Measurements from ENCODE around the gene CAMTA1.

CAMTA1 gene

GRCh38 chr1:6905331-6905730 lies 120.1 kb downstream of the CAMTA1 start:
- Histone ChIP-seq H3K79me2 (ENCODE audit: insufficient read depth, low read length) (no peaks in the 10 kb centered on the region), H4K20me1 (ENCODE audit: low read depth, low read length) (no peaks in the 10 kb centered on the region), H3K36me3 (ENCODE audit: low read length) (no peaks in the 10 kb centered on the region), H3K27ac (ENCODE audit: low read depth, low read length) (no peak overlapping the region), H3K9ac (ENCODE audit: low read length) (no peak overlapping the region), H3K4me2 (ENCODE audit: low read depth, low read length, poor library complexity, severe bottlenecking) (no peak overlapping the region), H2AFZ (ENCODE audit: low read depth, low read length, severe bottlenecking) (no peak overlapping the region), H3K9me2 (replicated peaks; ENCODE audit: insufficient read depth, low read length) (no peaks in the 10 kb centered on the region), H3K9me3 (ENCODE audit: insufficient read depth, low read length) (no peaks in the 10 kb centered on the region), H3F3A (ENCODE audit: insufficient read depth) (no peaks in the 10 kb centered on the region), H3K4me3 (ENCODE audit: insufficient read depth, low read length, poor library complexity, severe bottlenecking) (no peak overlapping the region), H3K27me3 (ENCODE audit: low read length) (no peaks in the 10 kb centered on the region)
- TF ChIP-seq EZH2phosphoT487 (conservative IDR thresholded peaks at IDR 0.05; ENCODE audit: low read length): no peak
- TF ChIP-seq CTCF (IDR thresholded peaks at IDR 0.05; ENCODE audit: insufficient read depth, low read length, poor library complexity, severe bottlenecking): no peak

GRCh38 chr1:6905790-6906189 lies 120.5 kb downstream of the CAMTA1 start:
- TF ChIP-seq EZH2phosphoT487 (conservative IDR thresholded peaks at IDR 0.05; ENCODE audit: low read length) (no peak), CTCF (IDR thresholded peaks at IDR 0.05; ENCODE audit: insufficient read depth, low read length, poor library complexity, severe bottlenecking) (no peak)
- H3K27me3 ChIP-seq (ENCODE audit: low read length): no peaks in the 10 kb centered on the region
- no peaks in the 10 kb centered on the region for H4K20me1 ChIP-seq (ENCODE audit: low read depth, low read length)
- H3K9ac ChIP-seq (ENCODE audit: low read length): no peak overlapping the region
- H3K9me2 ChIP-seq (replicated peaks; ENCODE audit: insufficient read depth, low read length): no peaks in the 10 kb centered on the region
- H3K9me3 ChIP-seq (ENCODE audit: insufficient read depth, low read length): no peaks in the 10 kb centered on the region
- no peak overlapping the region for H3K27ac ChIP-seq (ENCODE audit: low read depth, low read length)
- H2AFZ ChIP-seq (ENCODE audit: low read depth, low read length, severe bottlenecking): no peak overlapping the region
- no peak overlapping the region for H3K4me3 ChIP-seq (ENCODE audit: insufficient read depth, low read length, poor library complexity, severe bottlenecking)
- H3K4me2 ChIP-seq (ENCODE audit: low read depth, low read length, poor library complexity, severe bottlenecking): no peak overlapping the region
- no peaks in the 10 kb centered on the region for H3K36me3 ChIP-seq (ENCODE audit: low read length)
- no peaks in the 10 kb centered on the region for H3K79me2 ChIP-seq (ENCODE audit: insufficient read depth, low read length)
- no peaks in the 10 kb centered on the region for H3F3A ChIP-seq (ENCODE audit: insufficient read depth)

- no peak overlapping the region for H2AFZ ChIP-seq (ENCODE audit: low read depth, low read length, severe bottlenecking)
- H3K9me3 ChIP-seq (ENCODE audit: insufficient read depth, low read length): no peaks in the 10 kb centered on the region
- no peaks in the 10 kb centered on the region for H3K9me2 ChIP-seq (replicated peaks; ENCODE audit: insufficient read depth, low read length)
- H3F3A ChIP-seq (ENCODE audit: insufficient read depth): no peaks in the 10 kb centered on the region
- no peaks in the 10 kb centered on the region for H3K27me3 ChIP-seq (ENCODE audit: low read length)
- no peaks in the 10 kb centered on the region for H4K20me1 ChIP-seq (ENCODE audit: low read depth, low read length)
- no peak overlapping the region for H3K9ac ChIP-seq (ENCODE audit: low read length)
- H3K27ac ChIP-seq (ENCODE audit: low read depth, low read length): no peak overlapping the region
- H3K79me2 ChIP-seq (ENCODE audit: insufficient read depth, low read length): no peaks in the 10 kb centered on the region
- H3K4me2 ChIP-seq (ENCODE audit: low read depth, low read length, poor library complexity, severe bottlenecking): no peak overlapping the region
- no peak for TF ChIP-seq CTCF (IDR thresholded peaks at IDR 0.05; ENCODE audit: insufficient read depth, low read length, poor library complexity, severe bottlenecking)
- no peak for TF ChIP-seq EZH2phosphoT487 (conservative IDR thresholded peaks at IDR 0.05; ENCODE audit: low read length)
- no peak overlapping the region for H3K4me3 ChIP-seq (ENCODE audit: insufficient read depth, low read length, poor library complexity, severe bottlenecking)
- no peaks in the 10 kb centered on the region for H3K36me3 ChIP-seq (ENCODE audit: low read length)
Measured at GRCh38 chr1:6906783-6907182, 121.5 kb downstream of the CAMTA1 start.

Data from SU-DHL-6 (cell line).